Measurements from ENCODE around the gene SCLY. TPM values are rescaled to one million over a fixed set of nuclear protein-coding genes. Genes with fewer than 3 reads are reported as not detected.

SCLY gene
- total RNA-seq, 1 experiment from 2014 or later = 28.7 TPM

GRCh38 chr2:238123218-238123971, 62.6 kb downstream of the SCLY start:
- RAD21 ChIA-PET (ENCODE audit: low non-redundant PET in 1 of 2, low total read pairs in 2 of 2, uncharacterized antibody in 2 of 2, unreplicated experiment in 2 of 2) = no interaction called here
- CTCF ChIA-PET = no interaction called here
- DNase-seq (ENCODE audit: low read depth, low spot score) (no peak), ATAC-seq (no peak)
- Histone ChIP-seq H3K4me3 (replicated peaks in 1 of 2; ENCODE audit: low read depth in 1 of 2, low read length in 2 of 2) (no peak overlapping the region), H4K20me1 (ENCODE audit: insufficient read depth) (no peaks in the 10 kb centered on the region), H3K9me2 (ENCODE audit: insufficient read depth) (no peaks in the 10 kb centered on the region), H3K9me3 (ENCODE audit: control insufficient read depth in 1 of 2, insufficient read depth in 1 of 2, low read depth in 1 of 2, low read length in 2 of 2) (peaks cover 0 to 10% of the 10 kb centered on the region in 2 experiments; a peak in 1 of 4 replicates), H2AFZ (ENCODE audit: low read depth, low read length, poor library complexity, severe bottlenecking) (no peak overlapping the region), H3K9ac (ENCODE audit: low read length) (no peak overlapping the region), H3K27me3 (ENCODE audit: insufficient read depth, low read length) (no peaks in the 10 kb centered on the region; the same call in 1 of the 2 replicates), H3K4me1 (ENCODE audit: control insufficient read depth in 1 of 2, insufficient read depth in 2 of 2, low read length in 2 of 2) (no peaks in the 10 kb centered on the region), H3K36me3 (ENCODE audit: control insufficient read depth in 1 of 2, insufficient read depth in 2 of 2, low read length in 2 of 2) (no peaks in the 10 kb centered on the region), H3K79me2 (ENCODE audit: insufficient read depth, low read length) (no peaks in the 10 kb centered on the region), H3K27ac (ENCODE audit: low read depth, low read length) (no peak overlapping the region), H3K4me2 (ENCODE audit: low read length) (no peak overlapping the region)
- TF ChIP-seq ELF1 (IDR thresholded peaks at IDR 0.05; ENCODE audit: borderline replicate concordance, low read depth) (no peak), ZFX (IDR thresholded peaks at IDR 0.05) (no peak), REST (IDR thresholded peaks at IDR 0.05; ENCODE audit: low read depth) (no peak), EZH2 (IDR thresholded peaks at IDR 0.05) (no peak), ZBTB33 (IDR thresholded peaks at IDR 0.05; ENCODE audit: extremely low read depth, insufficient replicate concordance, low read length) (no peak), ZNF274 (IDR thresholded peaks at IDR 0.05; ENCODE audit: low read depth, low read length) (no peak), ATF3 (IDR thresholded peaks at IDR 0.05) (no peak), JUND (IDR thresholded peaks at IDR 0.05) (no peak), EGR1 (IDR thresholded peaks at IDR 0.05; ENCODE audit: low read depth) (no peak), POLR2A (IDR thresholded peaks at IDR 0.05; ENCODE audit: borderline replicate concordance, extremely low read depth, insufficient read depth, insufficient read length) (no peak), CTCF (IDR thresholded peaks at IDR 0.05 in 2 of 3, conservative IDR thresholded peaks at IDR 0.05 in 1 of 3; ENCODE audit: borderline replicate concordance in 1 of 3, insufficient read depth in 1 of 3, low read depth in 2 of 3, low read length in 2 of 3) (no peak), SIN3A (IDR thresholded peaks at IDR 0.05; ENCODE audit: low read depth) (no peak), EZH2phosphoT487 (IDR thresholded peaks at IDR 0.05; ENCODE audit: borderline replicate concordance) (no peak), CBX3 (IDR thresholded peaks at IDR 0.05; ENCODE audit: low read depth) (no peak), CEBPB (IDR thresholded peaks at IDR 0.05; ENCODE audit: low read depth) (no peak), SP1 (IDR thresholded peaks at IDR 0.05; ENCODE audit: low read depth) (no peak), POLR2AphosphoS5 (IDR thresholded peaks at IDR 0.05; ENCODE audit: low read depth, low read length) (no peak), YY1 (IDR thresholded peaks at IDR 0.05; ENCODE audit: extremely low read depth, insufficient replicate concordance, low read depth, low read length) (no peak), SRF (IDR thresholded peaks at IDR 0.05; ENCODE audit: low read depth) (no peak), TCF7L2 (IDR thresholded peaks at IDR 0.05; ENCODE audit: borderline replicate concordance, extremely low read depth, insufficient read depth, insufficient read length) (no peak)
- intact Hi-C loops (cut with micrococcal nuclease) = no loop called here
- no TSS peak for BruUV-seq (replicated peaks)
- POLR2A ChIA-PET = no interaction called here
